Activated CD4-positive, alpha-beta T cell treated with anti-CD3 and anti-CD28 coated beads, Interleukin-2, amount 50 U/mL, for 48 hours (primary cell): Measurements from ENCODE around the gene ARHGEF12.

Experiments
- DNase-seq, 2 experiments: peaks; one replicate each; pipeline ENCODE4 v3.0.0-alpha.2; 2020

ARHGEF12 gene

DNA sequence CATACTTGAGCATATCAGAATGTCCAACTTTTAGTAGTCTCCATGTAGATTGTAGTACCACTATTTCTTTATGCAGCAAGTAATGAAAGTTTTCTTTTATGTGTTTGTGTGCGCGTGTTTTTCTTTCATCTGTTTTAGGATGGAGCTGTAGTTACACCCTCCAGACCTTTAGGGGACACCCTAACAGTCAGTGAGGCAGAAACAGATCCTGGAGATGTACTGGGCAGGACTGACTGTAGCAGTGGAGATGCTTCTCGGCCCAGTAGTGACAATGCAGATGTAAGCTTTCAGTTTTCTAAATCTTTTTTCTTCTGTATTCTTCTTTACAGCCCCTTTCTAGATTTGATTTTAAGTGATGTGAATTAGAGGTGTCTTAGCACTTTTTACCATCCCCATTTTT, 95.4 kb downstream of the ARHGEF12 start:
- peak in 1 of 2 experiments; percentile 6 for DNase-seq

DNA sequence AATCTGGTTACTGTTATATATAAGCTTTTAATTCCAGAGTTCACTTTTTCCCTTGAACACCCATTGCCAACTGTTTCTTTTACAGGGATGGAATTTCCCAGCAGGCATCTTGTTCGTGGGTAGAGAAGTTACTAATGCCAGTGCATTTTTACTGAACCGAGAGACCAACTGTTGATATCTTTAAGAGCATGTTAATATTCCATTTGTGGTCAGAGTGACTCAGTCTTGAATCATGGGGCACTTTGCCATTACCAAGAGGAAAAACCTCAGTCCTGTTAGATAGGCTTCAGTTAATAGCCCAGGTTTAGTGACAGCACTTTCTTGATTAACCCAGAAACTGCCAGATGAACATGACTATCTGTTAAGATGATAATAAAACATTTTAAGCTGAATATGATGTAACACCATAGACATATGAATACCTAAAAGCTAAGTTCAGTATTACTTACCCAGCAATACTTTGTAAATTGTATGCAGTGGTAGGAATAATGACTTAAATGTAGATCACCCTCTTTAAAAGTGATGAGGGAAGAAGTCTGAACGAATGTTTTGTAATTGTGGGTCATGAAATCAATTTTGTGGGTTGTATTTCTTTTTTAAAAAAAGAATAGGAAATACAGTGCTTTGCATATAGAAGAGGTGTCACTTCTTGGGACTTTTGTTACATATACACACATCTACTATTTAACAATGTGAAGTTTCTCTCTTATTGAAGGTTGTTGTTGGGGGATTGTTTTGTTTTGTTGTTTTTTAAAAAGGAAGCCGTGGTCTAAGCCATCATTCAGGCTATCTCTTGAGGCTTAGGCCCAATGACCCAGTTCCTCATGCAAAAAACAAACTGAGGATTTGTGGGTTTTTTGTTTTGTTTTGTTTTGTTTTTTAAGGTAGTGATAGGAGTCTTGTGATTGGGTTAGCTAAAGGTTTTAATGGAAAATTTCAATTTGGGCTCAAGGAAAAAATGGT, 96.1 kb downstream of the ARHGEF12 start:
- DNase-seq = peak; percentile 8 to 18

GRCh38 chr11:120441592-120441991, 105.4 kb downstream of the ARHGEF12 start:
- no peak for DNase-seq

GRCh38 chr11:120442031-120442430, 105.8 kb downstream of the ARHGEF12 start:
- DNase-seq = no peak

GRCh38 chr11:120446802-120447201, 110.6 kb downstream of the ARHGEF12 start:
- DNase-seq = no peak

DNA sequence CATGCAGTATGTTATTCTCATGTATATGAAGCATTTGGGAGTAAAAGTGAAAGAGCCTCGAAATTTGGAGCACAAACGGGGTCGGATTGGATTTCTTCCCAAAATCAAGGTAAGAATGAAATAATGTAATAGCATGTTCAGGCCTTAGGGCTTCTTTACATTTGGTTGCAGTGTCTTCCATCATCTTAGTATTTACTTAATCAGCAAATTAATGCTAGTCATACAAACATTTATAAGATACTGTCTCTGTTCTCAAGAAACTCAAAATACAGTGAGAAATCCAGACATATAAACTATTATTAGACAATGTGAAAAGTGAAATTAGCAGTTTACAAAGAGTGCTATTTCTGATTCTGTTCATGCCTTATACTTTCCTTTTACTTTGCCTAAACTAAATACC, 112.0 kb downstream of the ARHGEF12 start:
- no peak for DNase-seq

DNA sequence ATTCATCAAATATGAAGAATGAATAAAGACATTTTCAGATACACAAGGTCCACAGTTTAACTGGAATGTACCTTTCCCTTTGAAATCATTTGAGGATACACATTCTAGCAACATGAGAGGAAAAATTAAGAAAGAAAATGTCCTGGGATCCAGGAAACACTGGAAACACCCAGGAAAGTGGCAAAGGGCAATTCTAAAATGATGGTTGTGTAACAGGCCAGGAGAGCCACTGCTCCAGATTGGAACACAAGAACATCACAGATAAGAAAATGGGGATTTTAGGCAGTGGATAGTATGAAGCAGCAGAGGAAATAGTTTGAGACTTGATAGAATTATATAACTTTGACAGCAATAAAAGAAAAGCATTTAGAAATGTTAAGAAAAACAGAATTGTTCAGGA, 119.3 kb downstream of the ARHGEF12 start:
- no peak for DNase-seq

GRCh38 chr11:120457996-120458395, 121.8 kb downstream of the ARHGEF12 start:
- DNase-seq = no peak

GRCh38 chr11:120462825-120463224, 126.6 kb downstream of the ARHGEF12 start:
- DNase-seq = no peak

GRCh38 chr11:120465921-120466534, 129.8 kb downstream of the ARHGEF12 start:
- no peak for DNase-seq

DNA sequence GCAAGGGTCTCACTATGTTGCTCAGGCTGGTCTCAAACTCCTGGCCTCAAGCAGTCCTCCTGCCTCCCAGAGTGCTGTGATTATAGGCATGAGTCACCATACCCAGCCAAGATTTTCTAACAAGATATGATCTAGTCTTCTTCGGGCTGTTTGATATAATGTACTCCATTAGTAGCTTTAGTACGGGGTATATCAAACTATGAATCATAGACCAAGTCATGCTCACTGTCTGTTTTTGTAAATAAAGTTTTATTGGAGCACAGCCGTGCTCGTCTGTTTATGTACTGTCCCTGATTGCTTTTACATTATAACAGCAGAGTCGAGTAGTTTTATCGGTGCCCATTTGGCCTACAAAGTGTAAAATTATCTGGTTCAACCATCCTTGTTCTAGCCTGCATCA, 131.4 kb downstream of the ARHGEF12 start:
- DNase-seq = no peak

- DNase-seq = no peak
Observed at GRCh38 chr11:120471131-120471530, 134.9 kb downstream of the ARHGEF12 start.

GRCh38 chr11:120471994-120472393, 135.8 kb downstream of the ARHGEF12 start:
- no peak for DNase-seq

- DNase-seq = no peak
Observed at GRCh38 chr11:120473503-120473902, 137.3 kb downstream of the ARHGEF12 start.

DNA sequence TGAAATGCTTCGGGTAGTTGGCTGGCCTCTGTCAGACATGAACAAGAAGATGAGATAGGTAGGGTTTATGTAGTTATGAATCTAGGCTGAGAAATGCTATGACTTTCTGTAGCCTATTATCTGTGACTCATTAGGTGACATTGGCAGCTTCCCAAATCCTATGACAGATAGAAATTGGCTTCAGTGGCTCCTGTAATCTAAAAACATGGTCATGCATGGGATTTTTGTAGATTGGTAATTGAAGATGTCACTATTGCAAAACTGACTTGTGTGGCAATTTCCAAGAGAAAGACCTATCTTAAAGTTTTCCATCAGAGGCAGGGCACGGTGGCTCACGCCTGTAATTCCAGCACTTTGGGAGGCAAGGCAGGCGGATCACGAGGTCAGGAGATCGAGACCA, 145.9 kb downstream of the ARHGEF12 start:
- DNase-seq = no peak

- no peak for DNase-seq
Observed at GRCh38 chr11:120484722-120485121, 148.5 kb downstream of the ARHGEF12 start.

DNA sequence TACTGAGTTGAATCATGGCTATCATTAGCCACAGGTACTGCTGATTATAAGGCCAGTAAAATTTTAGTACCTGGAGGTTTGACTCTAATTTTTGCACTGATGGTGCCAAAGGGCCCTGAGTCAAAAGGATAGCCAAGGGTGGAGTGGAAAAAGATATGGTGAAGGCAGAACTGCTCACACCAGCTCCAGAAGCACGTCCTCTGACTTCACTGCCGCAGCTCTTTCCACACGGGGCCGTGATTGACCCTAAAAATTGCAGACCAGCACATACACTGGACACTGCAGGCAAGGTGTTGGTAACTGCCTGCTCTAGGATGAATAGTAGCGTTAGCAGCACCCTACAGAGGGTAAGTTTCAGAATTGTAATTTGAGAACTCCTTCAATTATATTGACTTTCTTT, 149.9 kb downstream of the ARHGEF12 start:
- DNase-seq = no peak

DNA sequence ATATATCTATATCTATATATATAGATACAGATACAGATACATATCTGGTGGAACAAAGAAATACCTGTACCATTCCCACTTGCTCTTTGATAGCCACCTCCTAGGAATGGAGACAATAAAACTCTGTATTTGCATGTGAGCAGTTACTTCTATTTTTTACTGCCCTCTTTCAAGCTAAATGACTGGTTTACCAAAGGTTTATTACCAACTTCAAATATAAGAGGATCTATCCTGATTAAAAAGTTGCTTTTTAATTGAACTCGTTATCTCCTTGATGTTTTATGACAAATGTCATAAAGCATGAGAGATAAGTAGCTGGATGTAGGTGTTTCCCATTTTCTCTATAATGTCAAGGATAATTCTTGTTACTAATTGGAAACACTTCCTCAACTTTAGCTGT, 153.6 kb downstream of the ARHGEF12 start:
- no peak for DNase-seq

GRCh38 chr11:120492486-120492885, 156.3 kb downstream of the ARHGEF12 start:
- DNase-seq = no peak

- DNase-seq = no peak
Observed at GRCh38 chr11:120494595-120494994, 158.4 kb downstream of the ARHGEF12 start.

DNA sequence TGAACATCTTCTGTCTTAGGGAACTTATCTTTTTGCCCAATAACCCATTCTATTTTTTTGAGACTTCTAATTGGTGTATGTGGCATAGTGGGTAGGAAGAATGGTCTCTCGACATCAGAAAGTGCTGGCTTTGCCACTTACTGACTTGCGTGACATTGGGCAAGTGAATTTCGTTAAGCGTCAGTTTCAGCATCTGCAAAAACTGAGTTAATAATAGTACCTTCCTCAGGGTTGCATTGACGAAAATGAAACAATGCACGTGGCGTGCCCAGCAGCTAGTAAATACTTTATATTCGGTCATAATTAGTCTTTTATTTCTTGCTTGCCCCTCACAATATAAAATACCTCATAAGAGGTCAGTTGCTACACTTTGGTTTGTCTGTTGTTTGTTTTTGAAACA, 162.9 kb downstream of the ARHGEF12 start:
- no peak for DNase-seq

DNA sequence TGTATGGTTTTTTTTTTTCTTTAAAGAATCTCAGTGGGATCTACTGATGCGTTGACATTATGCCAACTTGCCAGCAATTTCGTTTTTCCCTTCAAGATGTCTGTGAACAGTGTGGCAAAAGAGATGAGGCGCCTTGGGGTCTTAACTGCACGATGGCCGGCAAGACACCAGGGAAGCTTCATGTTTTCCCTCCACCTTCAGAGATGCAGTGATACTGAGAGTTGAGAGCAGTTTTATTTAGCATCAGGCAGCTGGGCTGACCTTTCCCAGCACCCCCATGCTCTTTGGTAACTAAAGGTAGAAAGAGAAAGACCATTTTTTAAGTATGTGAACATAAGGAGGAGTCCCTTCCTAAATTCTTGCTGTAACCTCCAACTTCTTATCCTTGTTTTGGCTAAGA, 163.6 kb downstream of the ARHGEF12 start:
- DNase-seq = no peak

GRCh38 chr11:120500414-120501071, 164.3 kb downstream of the ARHGEF12 start:
- DNase-seq = no peak

- no peak for DNase-seq
Observed at GRCh38 chr11:120501440-120501839, 165.2 kb downstream of the ARHGEF12 start.
